PFSK-1 (cell line): ENCODE data around the gene KCNJ6.

Source experiments
- FOXP2 ChIP-seq: optimal IDR thresholded peaks from 2 replicates; pipeline ENCODE3; 2011; ENCODE audit warnings: borderline replicate concordance, control low read depth, inconsistent platforms; ENCODE audit not compliant: insufficient read depth; ENCODE audit errors: extremely low read length, extremely low read depth
- POLR2AphosphoS5 ChIP-seq: IDR thresholded peaks from 2 replicates; pipeline ENCODE4 v1.6.1; 2012; ENCODE audit warnings: low read depth, mild to moderate bottlenecking, control low read depth, low read length, moderate library complexity

DNA sequence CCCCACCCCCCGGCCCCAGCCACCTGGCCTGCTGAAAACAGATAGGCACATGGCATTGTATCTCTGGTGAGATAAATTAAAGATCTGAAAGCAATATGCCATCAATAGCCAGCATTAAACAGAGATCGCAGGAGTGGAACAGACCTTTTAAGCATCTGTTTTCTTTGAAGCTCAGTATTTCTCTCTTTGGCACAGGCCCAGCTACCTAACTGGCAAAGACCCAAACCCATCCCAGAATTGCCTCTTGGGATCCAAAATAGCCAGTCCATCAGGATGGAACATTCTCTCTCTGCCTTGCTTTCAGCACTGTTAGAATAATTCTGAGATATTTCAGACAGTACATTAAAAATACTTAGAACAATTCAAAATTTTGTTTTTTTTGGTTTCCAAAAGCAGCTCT lies 46.0 kb downstream of the KCNJ6 start:
- TF ChIP-seq FOXP2: no peak
- no peak for TF ChIP-seq POLR2AphosphoS5
